Measurements from ENCODE around the gene USP48.
"Not testable (repeated sequence)": the region's sequence is repeated elsewhere in the genome, so short reads cannot be mapped to it uniquely, and the experiment has no call there.

Gene USP48, protein sequence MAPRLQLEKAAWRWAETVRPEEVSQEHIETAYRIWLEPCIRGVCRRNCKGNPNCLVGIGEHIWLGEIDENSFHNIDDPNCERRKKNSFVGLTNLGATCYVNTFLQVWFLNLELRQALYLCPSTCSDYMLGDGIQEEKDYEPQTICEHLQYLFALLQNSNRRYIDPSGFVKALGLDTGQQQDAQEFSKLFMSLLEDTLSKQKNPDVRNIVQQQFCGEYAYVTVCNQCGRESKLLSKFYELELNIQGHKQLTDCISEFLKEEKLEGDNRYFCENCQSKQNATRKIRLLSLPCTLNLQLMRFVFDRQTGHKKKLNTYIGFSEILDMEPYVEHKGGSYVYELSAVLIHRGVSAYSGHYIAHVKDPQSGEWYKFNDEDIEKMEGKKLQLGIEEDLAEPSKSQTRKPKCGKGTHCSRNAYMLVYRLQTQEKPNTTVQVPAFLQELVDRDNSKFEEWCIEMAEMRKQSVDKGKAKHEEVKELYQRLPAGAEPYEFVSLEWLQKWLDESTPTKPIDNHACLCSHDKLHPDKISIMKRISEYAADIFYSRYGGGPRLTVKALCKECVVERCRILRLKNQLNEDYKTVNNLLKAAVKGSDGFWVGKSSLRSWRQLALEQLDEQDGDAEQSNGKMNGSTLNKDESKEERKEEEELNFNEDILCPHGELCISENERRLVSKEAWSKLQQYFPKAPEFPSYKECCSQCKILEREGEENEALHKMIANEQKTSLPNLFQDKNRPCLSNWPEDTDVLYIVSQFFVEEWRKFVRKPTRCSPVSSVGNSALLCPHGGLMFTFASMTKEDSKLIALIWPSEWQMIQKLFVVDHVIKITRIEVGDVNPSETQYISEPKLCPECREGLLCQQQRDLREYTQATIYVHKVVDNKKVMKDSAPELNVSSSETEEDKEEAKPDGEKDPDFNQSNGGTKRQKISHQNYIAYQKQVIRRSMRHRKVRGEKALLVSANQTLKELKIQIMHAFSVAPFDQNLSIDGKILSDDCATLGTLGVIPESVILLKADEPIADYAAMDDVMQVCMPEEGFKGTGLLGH

DNA sequence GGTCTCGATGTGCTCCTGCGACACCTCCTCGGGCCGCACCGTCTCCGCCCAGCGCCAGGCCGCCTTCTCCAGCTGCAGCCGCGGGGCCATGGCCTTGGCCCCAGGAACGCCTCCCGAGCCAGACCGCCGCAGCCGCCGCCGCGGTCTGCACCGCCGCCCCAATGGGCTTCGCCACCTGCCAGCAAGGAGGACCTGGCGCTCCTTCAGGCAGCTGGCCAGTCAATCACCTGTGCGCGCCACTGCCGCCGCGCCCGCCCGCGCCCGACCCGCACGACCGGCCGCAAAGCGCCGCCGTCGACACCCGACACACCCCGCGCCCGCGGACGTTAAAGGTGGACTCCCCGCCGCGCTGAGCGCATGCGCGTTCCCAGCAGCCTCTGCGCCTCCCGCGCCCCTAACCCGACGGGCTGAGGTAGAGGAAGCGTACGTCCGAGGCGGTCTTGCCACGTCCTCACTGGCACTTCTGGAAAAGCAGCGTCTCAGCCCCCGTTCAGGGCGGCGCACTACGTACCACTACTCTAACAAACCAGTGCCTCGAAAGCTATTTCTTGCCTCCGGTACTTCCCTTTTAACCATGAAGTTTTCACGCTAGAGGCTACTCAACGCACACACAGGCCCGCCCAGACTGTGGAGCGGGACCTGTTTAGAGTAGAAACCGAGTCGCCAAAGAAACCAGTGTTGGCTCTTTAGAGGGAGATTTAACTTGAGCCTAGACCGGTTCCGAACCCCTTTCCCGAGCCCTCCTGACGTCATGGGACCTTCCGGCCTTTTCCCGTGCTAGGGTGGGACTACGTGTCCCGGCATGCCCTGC is at the start of gene USP48:
USP48 (minus strand) TSS at position 282 of the 811 bp plus-strand sequence; CDS start at position 90, 192 bp downstream.
- peak; percentile 98 for DNase-seq (ENCODE audit: low read depth, low spot score)

DNA sequence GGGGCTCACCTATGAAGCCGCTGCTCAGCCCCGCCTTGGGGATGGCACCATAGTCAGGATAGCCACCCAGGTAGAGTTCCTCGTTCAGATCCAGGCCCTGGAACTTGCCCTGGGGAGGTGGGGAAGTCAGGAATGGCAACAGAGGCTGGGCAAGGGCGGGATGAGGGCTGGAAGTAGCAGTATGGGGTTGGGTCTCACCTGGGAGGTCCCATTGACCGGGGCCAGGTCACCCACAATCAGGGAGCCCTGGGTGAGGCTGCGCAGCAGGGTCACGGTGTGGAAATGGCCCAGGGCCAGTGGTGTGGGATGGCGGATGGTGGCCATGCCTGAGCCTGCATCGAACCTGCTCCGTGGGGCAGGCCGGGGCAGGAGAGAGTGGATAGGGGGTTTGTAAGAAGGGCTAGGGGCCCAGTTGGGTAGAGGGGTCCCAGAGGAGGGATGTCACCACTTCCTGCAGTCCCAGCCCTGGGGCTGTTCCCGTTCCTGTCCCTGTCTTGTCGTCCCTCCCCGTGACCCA is 48.6 kb upstream of the USP48 start:
- DNase-seq (ENCODE audit: low read depth, low spot score) = no peak

DNA sequence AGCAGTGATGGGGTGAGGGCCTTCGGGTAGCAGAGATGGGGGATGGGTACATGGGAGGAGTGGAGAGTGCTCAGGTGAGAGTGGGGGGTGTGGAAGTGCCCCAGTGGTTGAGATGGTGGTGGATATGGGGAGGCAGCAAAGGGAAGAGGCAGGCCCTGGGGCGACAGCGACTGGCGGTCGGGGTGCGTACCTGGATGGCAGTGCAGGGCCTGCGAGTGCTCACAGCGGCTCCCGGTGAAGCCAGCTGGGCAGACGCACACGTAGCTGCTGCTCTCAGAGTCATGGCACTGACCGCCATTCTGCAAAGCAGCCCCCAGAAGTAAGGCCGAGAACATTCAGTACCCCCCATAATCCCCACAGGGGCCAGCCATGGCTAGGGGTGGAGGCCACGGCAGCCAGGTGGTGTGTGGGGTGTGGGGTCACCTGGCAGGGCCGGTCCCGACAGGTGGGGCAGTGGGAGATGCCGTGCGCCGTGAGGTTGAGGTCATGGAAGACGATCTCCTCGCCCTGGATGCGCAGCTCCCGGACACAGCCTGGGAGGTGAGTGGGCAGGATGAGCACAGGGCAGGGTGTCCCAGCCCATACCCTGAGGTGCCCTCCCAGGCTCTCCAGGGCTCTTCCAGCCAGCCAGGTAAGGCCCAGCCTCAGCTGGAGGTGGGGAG is 48.0 kb upstream of the USP48 start:
- DNase-seq (ENCODE audit: low read depth, low spot score) = no peak

DNA sequence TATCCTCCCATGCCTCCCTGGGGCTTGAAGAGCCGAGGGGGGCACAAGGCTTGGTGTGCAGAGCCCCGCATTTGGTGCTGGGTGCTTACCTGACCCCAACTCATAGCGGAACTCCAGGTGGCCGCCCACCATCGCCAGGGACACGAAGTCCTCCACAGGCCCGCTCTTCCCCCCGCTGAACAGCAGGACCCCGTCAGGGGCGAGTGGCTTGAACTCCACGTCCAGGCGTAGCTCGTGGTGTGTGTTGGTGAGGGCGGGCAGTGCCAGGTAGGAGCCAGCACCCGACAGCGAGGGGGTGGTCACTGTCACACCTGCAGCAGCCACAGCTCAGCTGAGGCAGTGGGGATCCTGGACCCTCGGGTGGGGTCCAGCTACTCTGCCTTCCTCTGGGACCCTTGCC is 46.3 kb upstream of the USP48 start:
- DNase-seq (ENCODE audit: low read depth, low spot score) = no peak

DNA sequence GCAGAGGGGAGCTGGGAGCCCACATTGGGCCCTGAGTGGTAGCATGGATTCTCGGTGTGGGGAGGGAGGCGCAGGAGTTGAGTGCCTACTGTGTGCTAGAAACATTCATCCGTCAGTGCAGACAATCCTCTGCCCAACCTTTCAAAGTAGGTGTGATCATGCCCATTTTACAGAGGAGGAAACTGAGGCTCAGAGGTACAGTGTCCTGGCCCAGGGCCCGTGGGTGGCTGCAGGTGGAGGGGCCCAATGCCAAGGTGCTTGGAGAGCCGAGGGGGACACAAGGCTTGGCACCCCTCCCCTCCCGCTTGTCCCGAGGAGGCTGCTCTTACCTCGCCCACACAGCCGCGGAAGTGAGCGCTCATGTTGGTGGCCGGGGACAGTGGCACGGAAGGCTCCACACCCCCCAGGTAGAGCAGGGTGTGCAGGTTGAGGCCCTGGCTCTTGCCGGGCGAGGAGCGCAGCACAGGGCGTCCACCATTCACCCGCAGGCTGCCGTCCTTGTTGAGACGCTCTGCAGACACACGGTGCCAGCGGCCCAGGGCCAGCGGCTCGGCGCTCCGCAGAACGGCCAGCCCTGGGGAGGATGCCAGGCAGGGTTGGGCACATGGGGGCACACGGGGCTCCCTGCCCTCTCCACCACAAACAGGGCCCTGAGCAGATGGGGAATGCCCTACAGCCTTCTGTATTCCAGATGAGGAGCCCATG is 45.7 kb upstream of the USP48 start:
- DNase-seq (ENCODE audit: low read depth, low spot score) = no peak

DNA sequence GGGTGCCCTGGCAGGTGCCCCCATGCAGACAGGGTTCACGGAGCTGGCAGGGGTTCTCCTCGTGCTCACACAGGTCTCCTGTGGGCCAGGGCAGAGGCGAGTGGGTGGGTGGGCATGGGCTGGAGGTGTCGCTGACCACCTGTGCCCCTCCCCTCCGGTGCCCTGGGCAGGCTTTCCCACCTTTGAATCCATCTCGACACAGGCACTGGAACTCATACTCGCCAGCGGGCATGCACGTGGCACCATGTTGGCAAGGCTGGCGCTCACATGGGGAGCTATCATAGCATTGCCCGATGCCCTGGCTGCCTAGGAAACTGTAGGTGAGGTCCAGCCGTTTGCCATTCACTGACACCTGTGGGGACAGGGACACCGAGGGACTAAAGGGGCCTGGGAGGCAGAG is 45.1 kb upstream of the USP48 start:
- no peak for DNase-seq (ENCODE audit: low read depth, low spot score)

DNA sequence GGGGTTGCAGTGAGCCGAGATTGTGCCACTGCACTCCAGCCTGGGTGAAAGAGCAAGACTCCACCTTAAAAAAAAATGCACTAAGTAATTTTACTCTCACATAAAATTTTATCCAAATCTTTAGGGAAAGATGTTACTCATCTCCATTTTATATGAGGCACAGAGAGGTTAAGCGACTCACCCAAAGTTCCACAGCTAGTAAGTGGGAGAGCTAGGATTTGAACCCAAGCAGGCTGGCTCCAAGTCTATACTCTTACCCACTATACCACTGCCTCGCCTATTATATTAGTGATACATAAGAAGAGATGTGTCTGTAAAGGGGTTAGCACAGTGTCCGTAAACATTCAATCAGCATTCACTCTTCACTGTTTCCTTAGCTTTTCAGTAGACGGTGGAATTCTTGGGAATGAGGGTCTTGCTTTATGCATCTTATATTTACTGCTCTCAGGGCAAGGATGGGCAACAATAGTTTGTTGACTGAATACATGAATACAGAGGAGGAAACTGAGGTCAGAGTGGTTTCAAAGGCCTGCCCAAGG is 44.3 kb upstream of the USP48 start:
- no peak for DNase-seq (ENCODE audit: low read depth, low spot score)

DNA sequence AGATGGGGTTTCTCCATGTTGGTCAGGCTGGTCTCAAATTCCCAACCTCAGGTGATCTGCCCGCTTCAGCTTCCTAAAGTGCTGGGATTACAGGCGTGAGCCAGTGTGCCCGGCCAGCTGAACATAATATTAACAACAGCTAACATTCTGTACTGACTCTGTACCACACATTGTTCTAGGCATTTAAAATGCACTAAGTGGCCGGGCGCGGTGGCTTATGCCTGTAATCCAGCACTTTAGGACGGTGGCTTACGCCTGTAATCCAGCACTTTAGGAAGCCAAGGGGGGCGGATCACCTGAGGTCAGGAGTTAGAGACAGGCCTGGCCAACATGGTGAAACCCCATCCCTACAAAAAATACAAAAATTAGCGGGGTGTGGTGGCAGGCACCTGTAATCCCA is 43.7 kb upstream of the USP48 start:
- not testable (repeated sequence) for DNase-seq (ENCODE audit: low read depth, low spot score)

DNA sequence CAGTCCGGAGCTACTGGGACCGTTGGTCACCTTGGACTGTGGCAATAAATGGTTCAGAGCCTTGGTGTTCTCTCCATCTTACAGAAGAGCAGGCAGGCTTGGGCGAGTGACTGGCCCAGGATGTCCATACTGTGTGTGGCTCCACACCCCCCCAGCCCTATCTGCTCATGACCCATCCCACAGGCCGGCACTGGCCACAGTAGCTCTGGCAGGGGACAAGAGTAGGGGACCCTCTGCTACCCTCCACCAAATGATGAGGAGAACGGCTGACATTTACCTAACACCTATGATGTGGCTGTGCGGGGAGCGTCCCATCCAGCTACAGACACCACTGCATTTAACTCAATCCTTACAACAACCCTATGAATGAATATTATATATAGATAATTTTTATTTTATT is 42.4 kb upstream of the USP48 start:
- no peak for DNase-seq (ENCODE audit: low read depth, low spot score)

DNA sequence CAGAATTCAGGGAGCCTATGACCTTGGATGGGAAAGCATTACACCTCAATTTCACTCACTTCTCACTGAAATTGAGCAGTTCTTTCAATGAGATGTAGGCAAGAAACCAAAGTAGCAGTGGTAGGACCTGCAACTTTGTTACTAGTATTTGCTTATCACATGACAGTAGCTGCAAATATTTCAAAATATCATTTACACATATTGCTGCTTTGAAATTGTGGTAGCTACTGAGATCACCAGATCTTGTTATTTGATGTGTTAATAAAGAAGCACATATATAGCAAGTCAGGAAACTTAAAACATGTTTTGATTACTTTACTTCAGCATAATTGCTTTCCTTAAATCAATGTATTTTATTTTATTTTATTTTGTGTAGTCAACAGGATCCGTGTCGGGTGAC is 42.0 kb upstream of the USP48 start:
- DNase-seq (ENCODE audit: low read depth, low spot score) = no peak

DNA sequence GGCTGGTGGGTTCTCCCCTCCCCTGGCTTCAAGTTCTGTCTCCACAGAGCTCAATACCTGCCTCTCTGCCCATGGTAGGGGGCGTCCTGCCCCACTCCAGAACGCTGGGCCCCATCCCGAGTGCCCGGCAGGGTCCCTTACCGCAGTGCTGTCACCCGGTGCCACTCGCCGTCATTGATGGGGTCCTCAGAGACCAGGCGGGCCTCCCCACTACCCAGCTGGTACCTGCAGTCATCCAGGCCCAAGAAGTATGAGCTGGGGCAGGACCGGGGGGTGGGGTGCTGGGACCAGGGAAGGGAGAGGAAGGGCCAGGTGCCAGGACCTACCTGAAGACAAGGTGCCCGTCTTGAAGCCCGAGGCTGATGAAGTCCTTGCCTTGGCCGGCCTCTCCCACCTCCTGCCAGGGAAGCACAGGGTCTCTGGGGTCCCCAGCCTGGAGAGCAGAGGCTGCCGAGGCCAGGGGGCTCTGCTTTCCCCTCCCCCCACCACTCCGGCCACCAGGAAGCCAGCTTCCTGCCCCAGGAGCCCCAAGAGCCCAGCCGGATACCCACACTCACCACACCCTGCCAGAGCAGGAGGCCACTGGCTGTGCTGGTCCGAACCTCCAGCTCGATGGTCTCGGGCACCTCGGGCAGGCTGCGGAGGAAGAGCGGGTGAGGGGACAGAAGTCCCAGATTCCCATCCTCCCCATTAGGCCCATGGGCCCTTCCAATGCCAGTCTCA is 41.2 kb upstream of the USP48 start:
- DNase-seq (ENCODE audit: low read depth, low spot score) = no peak

DNA sequence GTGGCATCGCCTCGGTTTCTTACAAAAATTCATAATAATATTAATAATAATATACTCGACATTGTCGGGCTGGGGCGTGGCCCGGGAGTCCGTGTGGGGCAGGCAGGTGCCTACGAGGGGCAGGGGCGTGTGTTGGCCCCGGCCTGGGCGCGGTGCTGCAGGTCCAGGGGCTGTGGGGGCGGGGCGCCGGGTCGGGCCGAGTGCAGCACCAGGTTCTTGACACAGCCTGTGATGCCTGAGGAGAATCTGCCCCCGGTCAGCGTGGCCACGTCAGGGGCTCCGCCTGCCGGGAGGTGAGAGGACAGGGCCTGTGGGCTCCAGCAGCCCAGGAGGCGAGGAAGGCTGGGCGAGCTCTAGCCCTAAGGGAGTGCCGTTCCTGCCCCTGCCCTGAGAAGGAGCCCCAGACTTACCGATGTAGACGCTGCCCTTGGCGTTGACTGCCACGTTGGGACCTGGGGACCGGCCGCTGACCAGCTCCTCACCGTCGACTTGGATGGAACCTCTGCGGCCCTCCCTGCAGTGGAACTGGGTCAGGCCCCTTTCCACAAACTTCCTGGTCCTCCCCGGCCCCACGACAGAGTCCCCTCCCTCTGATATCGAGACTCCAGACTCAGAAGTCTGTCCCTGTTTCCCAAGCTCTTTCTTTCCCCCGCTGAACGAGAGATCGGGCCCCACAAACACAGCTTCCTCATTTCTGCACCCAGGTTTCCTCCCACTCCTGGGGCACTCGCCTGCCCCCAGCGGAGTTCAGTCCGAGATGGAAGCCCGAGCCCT is 40.4 kb upstream of the USP48 start:
- no peak for DNase-seq (ENCODE audit: low read depth, low spot score)

DNA sequence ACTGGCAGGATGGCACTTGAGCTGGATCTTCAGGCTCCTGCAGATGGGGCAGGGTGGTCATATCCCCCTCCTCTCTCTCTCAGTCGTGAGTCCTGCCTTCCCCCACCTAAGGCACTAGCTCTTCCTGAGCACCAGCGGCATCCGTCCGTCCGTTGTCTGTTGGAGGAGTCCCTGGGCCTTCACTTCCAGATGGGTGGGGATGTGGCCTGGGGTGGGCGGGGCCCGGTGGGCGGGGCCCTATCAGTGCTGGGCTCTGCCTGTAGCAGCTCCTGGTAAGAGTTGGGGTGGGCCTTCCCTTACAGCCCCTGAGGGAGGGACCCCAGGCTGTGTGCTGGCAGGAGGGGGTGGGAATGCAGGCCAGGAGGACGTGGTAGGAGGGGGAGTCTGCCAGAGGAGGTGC is 39.4 kb upstream of the USP48 start:
- no peak for DNase-seq (ENCODE audit: low read depth, low spot score)

DNA sequence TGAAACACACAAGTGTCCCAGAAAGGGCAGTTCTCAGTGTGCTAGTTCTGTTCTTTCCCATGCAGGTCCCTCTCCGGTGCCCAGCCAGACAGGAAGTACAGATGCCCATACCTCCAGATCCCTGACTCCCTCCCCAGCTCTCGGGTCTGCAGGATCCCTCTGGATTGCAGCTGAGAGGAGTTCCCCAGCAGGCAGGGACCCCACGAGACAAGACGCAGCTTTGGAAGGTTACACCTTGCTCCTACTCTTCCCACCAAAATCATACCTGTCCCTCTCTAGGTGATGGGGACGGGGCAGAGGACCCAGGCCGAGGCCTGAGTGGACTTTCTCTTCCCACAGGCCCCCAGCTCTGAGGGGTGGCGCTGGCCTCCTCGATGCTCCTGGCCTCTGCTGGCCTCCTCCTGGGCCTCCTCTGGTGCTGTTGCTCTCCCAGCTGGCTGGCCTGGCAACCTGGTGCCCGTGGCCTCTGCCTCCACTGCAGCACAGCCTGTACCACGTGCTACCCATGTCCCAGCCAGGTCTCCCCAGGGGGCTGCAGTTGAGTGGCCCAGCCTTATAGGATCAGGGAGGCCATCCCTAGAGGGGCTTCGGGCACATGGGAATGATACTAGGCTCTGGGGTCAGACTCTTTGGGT is 38.6 kb upstream of the USP48 start:
- DNase-seq (ENCODE audit: low read depth, low spot score) = no peak

DNA sequence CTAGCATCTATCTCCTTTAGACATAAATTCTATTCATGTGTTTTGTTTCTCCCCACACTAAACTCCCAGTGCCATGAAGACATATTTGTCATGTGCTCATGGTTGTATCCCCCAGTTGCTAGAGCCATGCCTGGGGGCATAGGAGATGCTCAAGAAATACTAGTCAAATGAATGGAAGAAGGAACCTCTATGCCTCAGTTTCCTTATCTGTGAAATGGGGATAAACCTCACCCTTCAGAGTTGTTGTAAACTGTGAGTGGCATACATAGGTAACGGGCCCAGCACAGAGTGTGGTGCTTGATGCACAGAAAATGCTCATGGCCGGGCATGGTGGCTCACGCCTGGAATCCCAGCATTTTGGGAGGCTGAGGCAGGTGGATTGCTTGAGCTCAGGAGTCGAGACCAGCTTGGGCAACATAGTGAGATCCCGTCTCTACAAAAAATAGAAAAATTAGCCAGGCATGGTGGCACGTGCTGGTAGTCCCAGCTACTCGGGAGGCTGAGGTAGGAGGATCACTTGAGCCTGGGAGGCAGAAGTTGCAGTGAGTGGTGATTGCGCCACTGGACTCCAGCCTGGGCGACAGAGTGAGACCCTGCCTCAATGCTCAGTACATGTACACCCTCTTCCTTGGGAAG is 37.8 kb upstream of the USP48 start:
- DNase-seq (ENCODE audit: low read depth, low spot score) = no peak

DNA sequence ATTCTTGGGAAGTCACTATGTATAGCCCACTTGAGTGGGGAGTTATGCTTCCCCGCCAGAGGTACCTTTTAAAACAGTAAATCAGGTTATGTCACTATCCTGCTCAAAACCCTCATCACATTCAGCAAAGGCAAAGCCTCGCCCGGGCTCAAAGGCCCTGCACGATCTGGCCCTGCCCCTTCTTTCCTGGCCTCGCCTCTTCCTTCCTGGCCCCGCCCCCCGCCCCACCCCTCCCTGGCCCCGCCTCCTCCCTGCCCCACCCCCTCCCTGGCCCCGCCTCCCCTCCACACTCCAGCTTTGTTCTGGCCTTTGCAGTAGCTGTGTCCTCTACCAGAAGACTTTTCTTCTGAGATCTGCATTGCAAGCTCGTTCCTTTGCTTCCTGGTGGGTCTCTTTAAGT is 35.7 kb upstream of the USP48 start:
- DNase-seq (ENCODE audit: low read depth, low spot score) = peak; percentile 33

DNA sequence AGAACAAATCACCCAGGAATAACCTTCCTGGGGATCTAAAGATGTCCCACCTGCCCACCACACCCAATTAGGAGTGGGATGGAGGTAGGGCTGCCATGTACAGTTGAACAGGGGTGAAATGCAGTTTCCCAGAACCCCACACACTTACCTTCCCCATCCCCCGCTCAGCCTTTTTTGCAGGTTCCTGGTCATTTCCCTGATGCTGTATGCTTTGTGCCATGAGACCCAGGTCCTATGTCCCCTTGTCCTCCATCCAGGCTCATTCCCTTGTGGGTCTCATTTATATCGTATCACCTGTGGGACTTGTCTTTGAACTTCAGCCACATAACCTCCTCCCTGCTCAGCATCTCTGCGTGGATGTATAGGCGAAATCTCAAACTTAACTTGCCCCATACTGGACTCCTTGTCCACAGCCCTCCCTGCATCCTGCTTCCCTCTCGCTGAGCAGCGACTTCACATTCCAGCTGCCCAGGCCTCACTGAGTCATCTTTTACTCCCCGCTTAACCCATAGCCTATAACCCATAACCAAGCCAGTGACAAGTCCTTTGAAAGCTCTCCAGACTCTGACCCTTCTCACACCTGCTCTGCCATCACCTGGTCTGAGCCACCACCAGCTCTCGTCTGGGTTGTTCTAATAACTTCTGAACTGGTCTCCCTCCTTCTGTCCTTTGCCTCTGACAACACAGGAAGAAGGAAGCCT is 33.8 kb upstream of the USP48 start:
- peak; percentile 72 for DNase-seq (ENCODE audit: low read depth, low spot score)

All from astrocyte of the hippocampus (primary cell).